Ovary (tissue), 9 donors: ENCODE results near the gene LGALS9B. TPM values are rescaled to one million over a fixed set of nuclear protein-coding genes. Genes with fewer than 3 reads are reported as not detected.
"Not testable (repeated sequence)": the region's sequence is repeated elsewhere in the genome, so short reads cannot be mapped to it uniquely, and the experiment has no call there.

Source experiments
- DNase-seq, 5 donors: peaks; one replicate each; pipeline ENCODE4 v3.0.0-alpha.2; 2019 to 2020
- H3K27ac ChIP-seq, 2 donors: fragments of 200-600 bp; one replicate each; pipeline versions ENCODE4 v1.5.1 to v1.8.0; 2019 to 2022
- H3K27me3 ChIP-seq: fragments of 200-600 bp; one replicate; pipeline ENCODE4 v1.8.0; 2022
- H3K36me3 ChIP-seq: fragments of 200-600 bp; sonication (generic); one replicate; pipeline ENCODE4 v1.5.1; 2019
- H3K4me1 ChIP-seq: one replicate; pipeline ENCODE4 v1.8.1; 2013; ENCODE audit warnings: mild to moderate bottlenecking, moderate library complexity; ENCODE audit not compliant: insufficient read depth
- H3K4me3 ChIP-seq: fragments of 200-600 bp; sonication (generic); one replicate; pipeline ENCODE4 v1.5.1; 2017
- H3K9me3 ChIP-seq, 2 donors: fragments of 200-600 bp in 1 of 2; sonication (generic) in 1 of 2; one replicate each; pipeline versions ENCODE4 v1.5.1 to v1.8.1; 2013 to 2019; ENCODE audit warnings: mild to moderate bottlenecking in 1 of 2, moderate library complexity in 1 of 2
- WGBS, 3 donors: extraction: QIAGEN DNeasy Blood & Tissue Kit in 1 of 3; methylation state at CpG; one replicate each; pipeline versions ENCODE4 v1.1.5 to v1.1.7; 2013 to 2017; 5-methylcytosine and 5-hydroxymethylcytosine counted together
- intact Hi-C, 4 donors: fragments of 100-400 bp; cut with DNase I; formaldehyde crosslinking; loops; one replicate each; pipeline versions ENCODE4 v1.11.0 to v1.15.1; 2022 to 2023
- polyA plus RNA-seq, 2 donors: library from polyadenylated mRNA; stranded (reverse); fragments of 200-250 nt in 1 of 2; fragments of 350-450 nt in 1 of 2; fragmentation: Illumina TruSeq in 1 of 2; extraction: RNeasy Lipid Tissue Mini Kit (QIAGEN cat#74804) in 1 of 2; gene quantifications; one replicate each; pipeline ENCODE4 v1.2.3, GENCODE V29; 2013 to 2014
- total RNA-seq, 7 donors: library from RNA; depleted of rRNA in 2 of 7; stranded (reverse); fragments of >200 nt in 2 of 7; fragmentation: NEBNext Ultra II Directional in 3 of 7; extraction: Animal tissue kit (Norgen Biotek cat#: 25700) in 3 of 7; gene quantifications; one replicate each; pipeline versions ENCODE4 v1.1.0 to v1.2.4, GENCODE V29; 2016 to 2023
- donor health status: DM: no; HTN: no; CAD: no; lungs with moderate emphysema.
- donor health status: DM: no; HTN: no; CAD: no.
- donor health status: Bipolar disorder and iron deficiency.
- donor health status: DM: yes; HTN: yes; CAD: no.
- donor health status: DM: no; HTN: no; CAD: no.
- donor health status: DM: yes; HTN: yes; CAD: no.

The LGALS9B gene
- total and polyA plus RNA-seq, 9 donors: 0.24 TPM; not detected in 8

DNA sequence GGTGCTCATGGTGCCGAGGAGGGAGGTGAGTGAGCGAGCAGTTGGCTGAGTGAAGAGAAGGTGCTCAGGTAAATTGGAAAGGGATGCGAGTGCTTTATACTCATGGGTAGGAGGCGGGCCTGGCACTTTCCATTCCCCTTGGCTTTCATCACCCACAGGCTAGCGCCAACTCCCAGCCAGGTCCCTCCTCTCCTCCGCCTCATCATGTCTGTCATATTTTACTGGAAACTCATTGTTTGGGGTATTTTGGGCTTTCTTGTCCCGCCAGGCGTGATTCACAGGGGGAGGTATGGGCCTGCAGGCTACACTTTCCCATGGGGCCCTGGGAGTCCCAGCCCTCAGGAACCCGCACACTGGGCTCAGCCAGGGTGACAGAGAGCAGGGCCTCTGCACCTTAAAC, 26.8 kb upstream of the LGALS9B start:
- H3K9me3 ChIP-seq, H3K27ac ChIP-seq, H3K4me1 ChIP-seq, H3K36me3 ChIP-seq, intact Hi-C loops, DNase-seq, H3K4me3 ChIP-seq, H3K27me3 ChIP-seq: not testable (repeated sequence)
- WGBS, 3 donors: 80 to 96% (median 95%) methylated on average over 2 to 7 of the region's 9 CpGs

GRCh38 chr17:20492971-20493370, 25.6 kb upstream of the LGALS9B start:
- DNase-seq, H3K36me3 ChIP-seq, H3K9me3 ChIP-seq, H3K4me3 ChIP-seq, H3K27me3 ChIP-seq, H3K27ac ChIP-seq, H3K4me1 ChIP-seq, intact Hi-C loops: not testable (repeated sequence)
- 72 to 85% (median 85%) methylated on average over 5 to 7 of the region's 8 CpGs for WGBS, 3 donors

- 48 to 78% (median 57%) methylated on average over 1 to 4 of the region's 6 CpGs for WGBS, 3 donors
- H3K4me1 ChIP-seq, intact Hi-C loops: not testable (repeated sequence)
These were observed 24.8 kb upstream of the LGALS9B start for GRCh38 chr17:20492099-20492498.

GRCh38 chr17:20484930-20485329, 17.6 kb upstream of the LGALS9B start:
- H3K4me1 ChIP-seq, DNase-seq, H3K4me3 ChIP-seq, H3K27ac ChIP-seq, intact Hi-C loops, H3K36me3 ChIP-seq, H3K9me3 ChIP-seq, H3K27me3 ChIP-seq: not testable (repeated sequence)
- WGBS, 3 donors: 9 to 15% (median 14%) methylated on average over 6 of the region's 6 CpGs

More at GRCh38 chr17:20492099-20492498, 24.8 kb upstream of the LGALS9B start:
- not testable (repeated sequence) for H3K27ac ChIP-seq, H3K27me3 ChIP-seq, H3K4me3 ChIP-seq, H3K36me3 ChIP-seq, H3K9me3 ChIP-seq, DNase-seq

DNA sequence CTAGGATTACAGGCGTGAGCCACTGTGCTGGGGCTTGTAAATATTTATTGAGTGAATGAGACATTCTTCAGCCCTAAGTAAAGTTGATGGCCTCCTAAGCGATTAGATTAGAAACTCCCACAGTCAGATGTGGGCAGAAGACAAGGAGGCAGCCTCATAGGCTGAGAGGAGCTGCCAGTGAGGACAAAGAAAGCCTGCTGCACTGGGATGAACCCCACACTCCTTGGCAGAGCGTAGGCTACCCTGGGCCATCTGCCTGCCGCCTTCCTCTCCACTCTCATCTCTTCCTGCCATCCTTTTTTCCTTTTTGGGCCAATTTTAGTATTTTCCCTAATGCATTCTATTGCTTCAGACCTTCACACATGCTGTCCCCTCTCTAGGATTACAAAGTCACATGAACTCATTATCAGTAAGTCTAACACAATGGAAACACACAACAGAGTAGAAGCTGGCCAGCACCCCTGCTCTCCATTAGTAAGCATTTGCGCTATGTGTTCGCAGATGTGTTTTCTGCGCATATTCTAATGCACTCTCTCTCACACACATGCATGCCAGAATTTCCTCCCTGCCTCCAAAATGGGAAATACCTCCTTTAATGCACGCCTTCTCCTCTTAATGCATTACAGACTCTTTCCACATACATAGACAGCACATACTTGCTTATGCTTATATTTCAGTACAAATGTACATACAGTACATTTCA, 12.7 kb upstream of the LGALS9B start:
- intact Hi-C loops: not testable (repeated sequence)
- WGBS, 3 donors: 87 to 91% (median 88%) methylated on average over 6 of the region's 8 CpGs

GRCh38 chr17:20477398-20478071, 10.2 kb upstream of the LGALS9B start:
- H3K27ac ChIP-seq, H3K4me3 ChIP-seq, H3K4me1 ChIP-seq, H3K36me3 ChIP-seq, H3K27me3 ChIP-seq, H3K9me3 ChIP-seq, DNase-seq, intact Hi-C loops: not testable (repeated sequence)
- WGBS, 3 donors: 78 to 88% (median 86%) methylated on average over 3 to 4 of the region's 4 CpGs

More for the DNA sequence above, 12.7 kb upstream of the LGALS9B start:
- not testable (repeated sequence) for H3K9me3 ChIP-seq, DNase-seq, H3K27me3 ChIP-seq, H3K4me3 ChIP-seq, H3K4me1 ChIP-seq, H3K36me3 ChIP-seq, H3K27ac ChIP-seq

DNA sequence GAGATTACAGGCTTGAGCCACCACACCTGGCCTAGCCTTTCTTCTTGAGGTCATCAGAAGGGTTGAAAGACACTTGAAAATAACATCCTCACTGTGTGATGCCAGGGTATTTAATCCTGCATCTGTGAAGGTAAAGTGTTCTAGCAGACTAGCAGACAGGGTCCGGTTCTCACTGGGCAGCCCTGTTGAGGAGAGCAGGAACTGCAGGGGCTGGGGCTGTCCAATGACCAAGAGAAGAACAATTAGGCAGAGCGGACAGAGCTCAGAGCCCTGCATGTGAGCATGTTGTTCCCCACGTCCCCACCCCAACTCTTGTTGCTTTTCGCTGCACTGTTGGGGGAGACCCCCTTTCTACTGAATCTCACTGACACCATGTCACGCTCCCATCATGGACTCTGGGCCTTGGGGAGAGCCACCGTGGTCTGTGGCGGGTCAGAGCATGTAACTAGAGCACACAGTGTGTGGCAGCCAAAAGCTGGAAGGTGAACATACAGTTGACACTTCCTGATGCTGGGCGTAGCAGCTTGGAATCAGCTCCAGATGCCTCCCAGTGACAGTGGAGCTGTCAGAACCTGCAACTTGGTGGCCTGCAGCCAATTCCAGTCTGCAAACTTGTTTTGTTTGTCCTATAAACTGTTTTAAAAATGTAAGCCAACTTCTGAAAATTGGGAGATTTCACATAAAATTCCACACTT, 7.9 kb upstream of the LGALS9B start:
- H3K4me3 ChIP-seq, H3K4me1 ChIP-seq, H3K9me3 ChIP-seq, DNase-seq, H3K27me3 ChIP-seq, H3K36me3 ChIP-seq, H3K27ac ChIP-seq, intact Hi-C loops: not testable (repeated sequence)
- WGBS, 3 donors: 70 to 76% (median 72%) methylated on average over 6 to 7 of the region's 8 CpGs

DNA sequence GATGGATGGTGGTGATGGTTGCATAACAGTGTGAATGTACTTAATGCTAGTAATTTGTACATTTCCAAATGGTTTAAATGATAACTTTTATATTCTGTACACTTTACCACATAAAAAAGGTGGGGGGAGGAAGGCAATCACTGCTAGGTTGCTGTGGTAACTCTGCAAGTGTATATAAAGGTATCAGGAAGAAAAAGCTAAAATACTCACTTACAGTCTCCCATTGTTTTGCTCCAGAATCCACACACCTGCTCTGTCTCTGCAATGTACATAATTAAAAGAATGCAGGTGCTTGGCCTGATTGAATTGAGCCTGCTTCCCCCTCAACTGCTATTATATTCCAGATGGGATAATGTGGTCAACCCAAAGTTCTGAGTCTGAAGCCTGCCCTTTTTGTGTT, 6.7 kb upstream of the LGALS9B start:
- DNase-seq, H3K36me3 ChIP-seq, H3K4me1 ChIP-seq, intact Hi-C loops, H3K27me3 ChIP-seq, H3K9me3 ChIP-seq, H3K27ac ChIP-seq, H3K4me3 ChIP-seq: not testable (repeated sequence)

- H3K4me3 ChIP-seq, H3K4me1 ChIP-seq, H3K27ac ChIP-seq, intact Hi-C loops, H3K36me3 ChIP-seq, H3K9me3 ChIP-seq, DNase-seq, H3K27me3 ChIP-seq: not testable (repeated sequence)
- 47 to 86% (median 81%) methylated on average over 2 of the region's 4 CpGs for WGBS, 3 donors
These were observed 2.6 kb upstream of the LGALS9B start for GRCh38 chr17:20469946-20470345.

GRCh38 chr17:20469107-20469506, 1.8 kb upstream of the LGALS9B start:
- H3K4me1 ChIP-seq, H3K9me3 ChIP-seq, H3K27ac ChIP-seq, H3K36me3 ChIP-seq, H3K27me3 ChIP-seq, H3K4me3 ChIP-seq, DNase-seq, intact Hi-C loops: not testable (repeated sequence)
- 50% methylated on average over 1 of the region's 4 CpGs; no CpG with 5 or more reads in 2 of the 3 donors for WGBS, 3 donors

- H3K4me1 ChIP-seq, H3K9me3 ChIP-seq, H3K27ac ChIP-seq, H3K27me3 ChIP-seq, DNase-seq, H3K36me3 ChIP-seq, H3K4me3 ChIP-seq, intact Hi-C loops: not testable (repeated sequence)
- WGBS, 3 donors: 61 to 71% methylated on average over 3 of the region's 5 CpGs; no CpG with 5 or more reads in 1 of the 3 donors
These were observed 340 bp downstream of the LGALS9B start for GRCh38 chr17:20466999-20467398.

DNA sequence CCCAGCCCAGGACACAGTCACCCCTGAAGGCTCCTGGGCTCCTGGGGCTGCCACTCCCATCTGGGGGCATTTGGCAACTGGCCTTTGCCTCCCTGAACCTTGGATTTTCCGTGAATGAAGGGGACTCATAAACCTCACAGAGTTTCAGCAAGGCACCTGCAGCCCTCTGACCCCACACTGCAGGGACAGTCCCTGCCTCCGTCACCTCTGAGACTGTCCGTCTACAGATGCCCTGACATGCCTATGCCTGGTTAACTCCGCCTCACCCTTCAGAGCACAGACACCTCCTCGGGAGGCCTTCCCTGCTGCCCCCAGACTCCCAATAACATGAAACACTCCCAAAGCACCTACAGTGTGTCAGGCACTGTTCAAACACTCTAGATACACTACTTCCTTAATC, 786 bp downstream of the LGALS9B start:
- WGBS, 3 donors: 84 to 93% (median 86%) methylated on average over 2 of the region's 5 CpGs
- H3K4me3 ChIP-seq, intact Hi-C loops, DNase-seq, H3K27me3 ChIP-seq, H3K27ac ChIP-seq, H3K4me1 ChIP-seq, H3K36me3 ChIP-seq, H3K9me3 ChIP-seq: not testable (repeated sequence)
